NT2/D1 (cell line): Measurements from ENCODE around the gene LILRB1.

Experiments used
- SUZ12 ChIP-seq: IDR thresholded peaks from 2 replicates; pipeline ENCODE4 v1.6.1; 2011; ENCODE audit not compliant: insufficient read length, insufficient read depth; ENCODE audit errors: extremely low read depth
- YY1 ChIP-seq: IDR thresholded peaks from 2 replicates; pipeline ENCODE4 v1.6.1; 2011; ENCODE audit not compliant: insufficient read length, insufficient read depth
- ZNF274 ChIP-seq: IDR thresholded peaks from 2 replicates; pipeline ENCODE4 v1.6.1; 2011; ENCODE audit warnings: mild to moderate bottlenecking, low read depth, low read length

DNA sequence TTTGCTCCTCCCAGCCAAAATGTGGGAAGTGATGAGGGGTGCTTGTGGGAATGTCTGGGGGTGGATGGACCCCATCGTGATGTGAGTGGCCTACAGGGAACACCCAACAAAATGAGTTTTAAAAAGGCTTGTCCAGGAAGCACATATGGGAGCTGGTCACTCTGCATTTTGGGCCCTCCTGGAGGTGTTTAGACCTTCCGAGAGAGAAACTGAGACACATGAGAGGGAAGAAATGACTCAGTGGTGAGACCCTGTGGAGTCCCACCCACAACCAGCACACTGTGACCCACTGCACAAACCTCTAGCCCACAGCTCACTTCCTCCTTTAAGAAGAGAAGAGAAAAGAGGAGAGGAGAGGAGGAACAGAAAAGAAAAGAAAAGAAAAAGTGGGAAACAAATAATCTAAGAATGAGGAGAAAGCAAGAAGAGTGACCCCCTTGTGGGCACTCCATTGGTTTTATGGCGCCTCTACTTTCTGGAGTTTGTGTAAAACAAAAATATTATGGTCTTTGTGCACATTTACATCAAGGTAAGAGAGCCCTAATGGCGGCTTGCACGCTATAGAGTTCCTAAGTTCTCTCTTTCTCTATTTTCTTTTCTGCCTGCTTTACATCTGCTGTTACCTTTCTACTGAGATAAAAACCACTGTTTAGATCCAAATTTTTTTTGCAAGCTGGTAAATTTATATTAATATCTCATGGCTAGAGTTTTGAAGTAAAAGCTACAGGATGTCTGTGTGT is 13.3 kb upstream of the LILRB1 start:
- TF ChIP-seq SUZ12 (no peak), ZNF274 (no peak), YY1 (no peak)
